NCI-H2227 treated with DMSO at 0.1 percent for 48 hours (cell line): ENCODE results near the gene IFI27.

ENCODE experiments used
- DNase-seq: peaks from one replicate; lab custom pipeline; 2025; lab: John Stamatoyannopoulos, UW

IFI27 gene

DNA sequence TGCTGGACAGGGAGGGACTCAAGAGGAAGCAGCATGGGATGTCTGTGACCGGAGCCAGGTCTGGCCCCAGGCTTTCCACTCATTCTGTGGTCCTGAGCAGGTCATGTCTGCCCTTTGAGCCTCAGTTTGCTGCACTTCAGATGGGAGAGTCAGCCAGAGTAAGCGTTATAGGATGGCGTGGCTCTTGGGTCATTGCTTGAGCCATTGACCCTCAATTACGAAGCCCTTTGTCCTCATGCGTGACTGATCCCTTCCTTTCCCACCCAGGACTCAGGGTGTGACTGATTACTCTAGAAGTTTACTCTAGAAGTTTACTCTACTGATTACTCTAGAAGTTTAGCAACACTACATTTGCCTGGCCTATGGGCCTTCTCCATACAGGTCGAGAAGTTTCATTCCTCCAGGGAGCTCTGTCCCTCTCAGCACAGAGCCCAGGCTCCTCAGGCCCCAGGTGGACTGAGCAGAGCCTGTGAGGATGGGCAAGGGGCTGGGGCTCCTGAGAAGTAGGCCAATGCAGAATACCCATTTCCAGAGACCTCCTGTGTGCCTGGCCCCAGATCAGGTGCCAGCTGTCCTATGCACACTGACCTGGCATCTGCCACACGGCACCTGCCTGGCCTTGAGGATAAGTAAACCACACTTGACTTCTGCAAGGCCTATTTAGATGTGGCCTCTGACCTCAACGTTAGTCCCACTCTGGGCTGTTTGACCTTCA, 7.6 kb upstream of the IFI27 start:
- DNase-seq, result no peak

DNA sequence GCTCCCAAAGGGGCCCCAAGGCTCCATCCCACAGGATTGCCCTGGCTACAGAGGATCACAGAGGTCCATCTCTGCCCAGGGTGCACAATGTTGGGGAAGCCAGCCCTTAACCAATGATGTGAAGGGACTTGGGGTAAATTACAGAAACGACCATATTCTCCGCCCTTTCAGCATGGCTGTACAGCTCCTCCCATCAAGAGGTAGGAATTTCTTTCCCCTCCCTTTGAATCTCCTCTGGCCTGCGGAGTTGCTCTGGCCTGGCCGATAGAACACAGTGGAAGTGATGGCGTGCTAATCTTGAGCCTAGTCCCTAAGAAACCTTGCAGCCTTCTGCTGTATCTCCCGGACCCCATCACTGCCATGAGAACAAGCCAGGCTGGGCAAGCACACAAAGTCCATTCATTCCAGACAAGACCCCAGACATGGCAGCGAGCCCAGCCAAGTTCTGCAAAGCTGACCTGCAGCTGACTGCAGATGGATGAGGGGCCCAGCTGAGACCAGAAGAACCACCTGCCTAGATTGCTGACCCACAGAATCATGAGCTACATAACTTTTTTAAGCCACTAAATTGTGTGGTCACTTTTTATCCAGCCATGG, 6.9 kb upstream of the IFI27 start:
- no peak for DNase-seq

DNA sequence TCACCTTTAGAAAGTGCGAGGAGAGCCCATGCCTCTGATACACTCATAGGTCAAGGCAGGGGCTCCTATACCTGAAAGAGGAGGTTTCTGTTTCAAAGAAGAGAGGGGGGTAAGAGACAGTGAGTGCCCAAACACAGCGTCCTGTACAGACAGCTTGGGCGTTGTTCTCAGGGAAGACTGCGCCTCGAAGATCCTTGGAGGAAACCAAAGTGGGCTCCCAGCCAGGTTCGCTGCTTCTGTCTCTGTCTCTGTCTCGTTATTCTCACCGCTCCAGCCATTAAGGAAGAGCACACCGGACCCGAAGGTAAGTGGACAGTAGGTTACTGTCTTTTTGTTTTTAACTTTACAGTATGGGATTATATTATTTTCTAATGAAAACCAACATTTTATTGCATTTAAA, 5.8 kb upstream of the IFI27 start:
- DNase-seq, result no peak

DNA sequence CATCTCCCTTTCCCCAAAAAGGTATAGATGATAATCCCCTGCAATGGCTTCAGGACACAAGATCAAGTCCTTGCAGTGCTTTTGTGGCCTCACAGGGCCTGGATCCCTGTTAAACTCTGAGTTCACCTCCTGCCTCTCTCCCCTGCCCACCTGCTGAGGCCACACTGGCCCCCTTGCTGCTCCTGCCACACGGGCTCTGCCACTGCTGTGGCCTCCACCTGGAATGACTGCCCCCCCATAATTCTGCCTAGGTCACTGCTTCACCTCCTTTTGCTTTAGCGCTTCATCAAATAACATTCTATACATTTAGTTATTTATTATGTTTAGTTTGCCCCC, 653 bp upstream of the IFI27 start:
- no peak for DNase-seq

DNA sequence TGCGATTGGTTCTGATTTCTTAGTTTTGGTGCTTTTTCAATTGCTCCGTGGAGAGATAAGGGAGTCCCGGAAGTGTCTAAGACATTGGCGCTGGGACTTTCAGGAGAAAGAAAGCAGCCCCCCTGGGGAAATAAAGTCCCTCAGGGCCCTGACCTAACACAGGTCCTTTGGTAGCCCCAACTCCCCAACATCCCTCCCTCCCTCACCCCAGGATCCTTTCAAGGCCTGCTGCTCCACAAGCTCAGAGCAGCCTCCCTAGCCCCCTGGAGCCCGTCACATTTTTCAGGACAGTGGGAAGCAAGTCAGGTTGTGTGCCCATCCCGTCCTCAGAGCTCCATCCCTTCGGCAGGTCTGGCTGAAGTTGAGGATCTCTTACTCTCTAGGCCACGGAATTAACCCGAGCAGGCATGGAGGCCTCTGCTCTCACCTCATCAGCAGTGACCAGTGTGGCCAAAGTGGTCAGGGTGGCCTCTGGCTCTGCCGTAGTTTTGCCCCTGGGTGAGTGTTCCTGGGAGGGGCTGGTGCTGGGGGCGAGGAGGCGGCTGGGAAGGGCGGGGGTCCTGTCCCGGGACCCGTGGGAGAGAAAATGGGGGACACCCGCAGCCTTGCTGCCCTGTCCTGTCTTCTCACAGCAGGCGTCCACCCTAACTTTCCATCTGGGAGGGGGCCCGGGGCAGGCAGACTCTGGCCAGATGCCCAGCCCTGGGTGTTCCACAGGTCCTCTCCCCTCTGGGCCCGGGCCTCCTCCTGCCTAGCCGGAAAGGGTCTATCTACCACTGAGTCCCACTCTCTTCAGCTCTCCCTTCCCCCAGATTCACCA, 950 bp downstream of the IFI27 start:
- no peak for DNase-seq

DNA sequence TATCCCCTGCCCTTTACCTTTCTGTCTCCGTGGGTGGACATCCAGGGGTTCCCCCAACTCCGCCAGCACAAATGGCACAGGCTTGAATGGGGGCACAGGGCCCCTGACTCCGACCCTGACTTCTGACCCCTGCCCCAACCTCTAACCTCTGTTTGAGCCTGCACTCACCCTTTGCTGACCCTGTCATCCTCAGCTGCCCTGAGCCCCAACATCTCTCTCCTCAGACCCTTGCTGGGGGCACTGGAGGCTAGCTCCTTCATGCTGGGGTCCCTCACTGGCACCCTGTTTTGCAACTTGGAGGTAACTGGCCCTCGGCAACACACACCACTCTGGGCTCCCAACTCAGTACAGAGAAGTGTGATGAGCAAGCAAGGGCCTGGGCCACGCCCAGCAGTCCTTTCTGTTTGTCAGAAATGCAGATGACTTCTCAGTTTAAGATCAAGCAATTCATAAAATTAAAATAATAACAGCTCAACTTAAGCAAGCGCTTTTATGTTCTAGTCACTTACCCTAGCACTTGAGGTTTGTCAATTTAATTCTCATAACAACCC, 2.1 kb downstream of the IFI27 start:
- DNase-seq, result no peak

DNA sequence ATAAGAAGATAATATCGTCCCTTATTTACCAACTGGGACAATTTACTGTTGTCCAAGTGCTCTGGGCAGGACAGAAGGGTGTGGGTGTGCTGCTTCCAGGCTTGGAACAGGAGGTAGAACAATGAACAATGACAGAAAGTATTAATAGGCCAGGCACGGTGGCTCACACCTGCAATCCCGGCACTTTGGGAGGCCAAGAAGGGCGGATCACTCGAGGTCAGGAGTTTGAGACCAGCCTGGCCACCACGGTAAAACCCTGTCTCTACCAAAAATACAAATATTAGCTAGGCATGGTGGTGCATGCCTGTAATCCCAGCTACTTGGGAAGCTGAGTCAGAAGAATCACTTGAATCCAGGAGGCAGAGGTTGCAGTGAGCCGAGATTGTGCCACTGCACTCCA, 2.5 kb downstream of the IFI27 start:
- DNase-seq, result no peak

DNA sequence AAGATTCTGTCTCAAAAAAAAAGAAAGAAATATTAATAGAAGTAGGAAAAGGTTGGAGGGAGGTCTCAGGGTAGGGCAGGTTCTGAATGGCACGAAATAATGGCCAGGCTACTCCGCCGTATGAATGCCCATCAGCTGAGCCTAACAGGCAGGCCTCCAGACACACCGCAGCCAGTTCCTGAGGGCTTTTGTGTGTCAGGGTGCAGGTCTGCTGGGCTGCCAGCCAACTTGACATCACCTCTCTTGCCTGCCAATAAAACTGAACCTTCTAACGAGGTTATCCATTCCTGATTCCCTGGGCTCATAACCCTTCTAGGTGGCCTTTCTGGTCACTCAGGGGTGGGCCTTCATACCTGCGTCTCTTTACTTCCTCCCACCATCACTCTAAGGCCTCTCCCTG, 3.0 kb downstream of the IFI27 start:
- DNase-seq, result no peak

DNA sequence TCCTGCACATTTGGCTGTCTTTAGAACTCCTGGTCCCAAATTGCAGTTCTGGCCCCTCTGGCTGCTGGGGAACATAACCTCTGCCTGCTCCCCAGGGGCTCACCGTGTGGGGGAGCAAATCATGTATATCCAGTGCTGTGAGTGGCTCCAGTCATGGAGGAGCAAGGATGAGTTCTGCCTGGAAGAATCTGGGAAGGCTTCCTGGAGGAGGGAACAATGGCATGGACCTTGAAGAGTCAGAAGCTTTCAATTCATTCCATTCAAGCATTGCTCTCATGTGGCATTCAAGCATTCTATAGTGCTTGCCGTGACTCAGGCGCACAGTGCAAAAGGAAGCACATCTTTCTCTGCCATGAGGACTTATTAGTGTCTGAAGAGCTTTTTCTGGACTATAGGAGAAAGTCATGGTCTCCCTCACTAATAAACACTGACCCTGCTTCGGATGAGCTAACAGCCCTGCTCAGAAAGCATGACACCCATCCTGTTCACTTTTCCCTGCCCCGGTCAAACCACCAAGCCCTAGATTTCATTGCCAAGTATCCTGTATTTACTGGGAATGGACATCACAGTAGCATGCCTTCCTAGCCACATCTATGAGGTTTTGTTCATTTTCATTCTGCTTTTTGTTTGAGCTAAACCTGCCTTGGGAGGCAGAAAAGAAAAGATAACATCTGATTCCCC, 3.5 kb downstream of the IFI27 start:
- no peak for DNase-seq

DNA sequence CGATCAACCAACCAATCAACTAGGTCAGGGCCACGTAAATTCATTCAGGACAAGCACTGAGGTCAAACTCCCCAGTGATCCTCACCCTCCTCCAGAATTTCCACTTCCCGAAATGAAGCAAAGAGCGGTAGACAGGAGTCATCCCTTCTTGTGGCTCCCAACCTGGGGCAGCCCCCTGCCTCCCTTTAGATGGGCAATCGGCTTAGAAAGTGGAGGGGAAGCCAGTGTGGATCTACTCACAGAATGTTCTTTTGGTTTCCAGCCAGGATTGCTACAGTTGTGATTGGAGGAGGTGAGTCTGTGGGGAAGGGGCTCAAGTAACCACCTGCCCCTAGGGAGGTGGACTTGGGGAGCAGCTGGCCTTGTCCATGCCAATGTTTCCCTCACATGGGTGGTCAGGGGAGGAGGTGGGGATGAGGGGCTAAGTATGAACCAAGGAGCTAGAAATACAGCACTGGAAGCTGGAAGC, 4.1 kb downstream of the IFI27 start:
- DNase-seq, result no peak

DNA sequence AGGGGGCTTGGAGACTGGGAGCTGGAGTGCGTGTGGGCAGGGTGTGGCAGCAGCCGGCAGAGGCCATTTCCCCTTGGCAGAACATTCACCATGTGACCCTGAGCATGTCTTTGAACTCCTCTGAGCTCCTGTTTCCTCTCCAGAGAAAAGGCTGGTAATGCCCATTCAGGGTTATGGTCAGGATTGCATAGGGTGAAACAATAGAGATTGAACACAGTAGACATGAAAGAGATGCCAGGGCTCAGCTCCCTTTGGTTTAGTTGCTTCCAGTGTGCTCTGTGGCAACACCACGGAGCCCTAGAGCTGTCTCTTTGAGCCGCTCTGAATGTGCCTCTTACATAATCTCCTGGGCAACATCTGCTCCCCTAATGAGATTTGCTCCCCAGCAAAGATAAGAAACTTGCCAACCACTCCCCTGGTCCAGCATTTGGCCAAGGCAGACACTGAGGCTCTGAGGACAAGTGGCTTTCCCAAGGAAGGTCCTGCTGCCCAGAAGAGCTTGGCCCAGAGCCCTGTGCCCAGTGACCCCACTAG, 4.6 kb downstream of the IFI27 start:
- no peak for DNase-seq

DNA sequence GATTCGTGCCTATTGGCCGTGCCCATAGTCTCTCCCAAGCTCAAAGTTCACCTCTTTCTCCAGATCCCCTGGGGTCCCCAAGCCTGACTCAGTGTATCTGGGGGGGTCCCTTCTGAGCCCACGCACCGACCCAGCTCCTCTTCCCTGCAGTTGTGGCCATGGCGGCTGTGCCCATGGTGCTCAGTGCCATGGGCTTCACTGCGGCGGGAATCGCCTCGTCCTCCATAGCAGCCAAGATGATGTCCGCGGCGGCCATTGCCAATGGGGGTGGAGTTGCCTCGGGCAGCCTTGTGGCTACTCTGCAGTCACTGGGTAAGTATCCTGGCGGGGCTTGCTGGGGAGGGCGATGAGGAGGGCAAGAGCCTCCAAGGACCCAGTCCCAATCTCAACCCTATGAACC, 5.1 kb downstream of the IFI27 start:
- no peak for DNase-seq

DNA sequence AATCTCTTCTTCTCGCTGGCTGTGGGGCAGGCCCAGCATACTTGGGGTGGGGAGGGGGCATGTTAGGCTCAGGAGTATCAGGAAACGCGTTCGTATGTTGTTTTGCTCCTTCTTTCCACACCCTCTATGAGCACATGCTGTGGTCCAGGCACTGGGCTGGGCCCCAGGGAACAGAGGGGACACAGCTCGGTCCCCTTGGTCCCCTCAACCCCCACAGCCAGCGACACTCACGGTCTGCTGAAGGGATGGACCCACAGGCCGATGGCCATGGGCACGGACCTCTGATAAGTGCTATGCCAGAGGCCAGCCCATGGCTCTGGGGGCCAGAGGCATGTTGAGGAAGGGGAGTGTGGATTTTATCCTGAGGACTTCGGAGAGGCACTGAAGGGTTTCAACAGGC, 6.2 kb downstream of the IFI27 start:
- no peak for DNase-seq

DNA sequence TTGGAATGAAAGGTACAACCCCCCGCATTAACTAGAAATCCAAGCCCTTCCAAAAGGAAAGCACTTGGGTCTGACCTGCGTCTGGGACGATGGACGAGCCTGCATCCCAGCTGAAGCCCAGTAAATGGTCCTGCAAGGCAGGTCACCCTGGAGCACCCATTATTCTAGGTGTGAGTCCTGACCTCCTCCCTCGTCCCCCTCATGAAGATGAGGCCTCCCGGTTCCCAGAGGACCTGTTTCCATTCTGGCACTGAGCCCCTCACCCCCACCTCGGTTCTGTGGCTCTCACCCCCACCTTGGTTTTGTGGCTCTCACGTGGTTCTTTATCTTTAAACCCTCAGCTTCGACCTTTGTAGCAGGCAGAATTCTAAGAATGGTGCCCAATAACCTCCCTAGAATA, 7.3 kb downstream of the IFI27 start:
- DNase-seq, result no peak

DNA sequence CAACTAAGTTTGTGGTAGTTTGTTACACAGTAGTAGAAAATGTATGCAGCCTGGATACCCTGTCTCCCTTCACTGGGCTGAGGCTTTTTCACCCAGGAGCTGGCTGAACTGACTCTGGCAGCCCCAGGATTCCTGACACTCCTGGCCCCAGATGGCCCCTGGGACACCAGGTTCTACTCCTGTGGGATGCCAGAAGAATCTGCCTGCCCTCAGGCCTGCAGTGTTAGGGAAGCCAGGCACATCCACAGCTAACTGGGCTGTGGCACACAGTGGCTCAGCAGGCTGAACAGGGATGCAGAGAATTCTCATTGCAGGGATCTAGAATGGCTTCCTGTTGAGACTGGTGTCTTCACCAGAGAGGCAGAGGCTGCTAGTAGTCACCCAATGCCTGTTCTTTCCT, 8.5 kb downstream of the IFI27 start:
- DNase-seq, result no peak

DNA sequence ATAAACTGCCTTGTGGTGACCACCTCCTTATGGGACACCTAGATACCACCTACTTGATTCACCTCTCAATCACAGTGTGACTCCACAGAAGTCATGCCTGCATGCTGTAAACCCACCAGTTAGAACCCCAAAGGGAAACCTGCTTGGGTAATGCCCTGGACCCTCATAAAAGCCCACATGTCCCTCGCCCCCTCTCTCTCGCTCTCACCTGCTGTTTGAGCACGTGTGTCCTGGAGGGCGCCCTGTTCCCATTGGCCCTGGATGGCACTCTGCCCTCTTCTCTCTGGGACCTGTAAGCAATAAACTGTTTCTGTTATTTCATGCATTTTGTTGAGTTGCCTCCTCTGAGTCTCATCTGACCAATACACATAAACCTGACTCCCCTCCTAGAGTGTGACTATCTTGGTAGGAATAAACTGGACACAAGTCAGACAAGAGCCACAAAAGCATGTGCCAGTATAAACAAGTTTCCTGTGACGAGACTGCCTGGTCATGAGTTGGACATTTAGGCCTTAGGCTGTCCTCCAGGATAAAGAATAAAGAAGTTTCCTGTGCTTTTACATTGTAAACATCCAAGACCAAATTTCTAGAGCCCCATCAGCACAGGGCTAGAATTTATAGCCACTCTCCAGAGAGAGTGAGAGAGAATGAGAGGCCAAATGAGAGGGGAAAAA, 10.3 kb downstream of the IFI27 start:
- DNase-seq, result no peak

DNA sequence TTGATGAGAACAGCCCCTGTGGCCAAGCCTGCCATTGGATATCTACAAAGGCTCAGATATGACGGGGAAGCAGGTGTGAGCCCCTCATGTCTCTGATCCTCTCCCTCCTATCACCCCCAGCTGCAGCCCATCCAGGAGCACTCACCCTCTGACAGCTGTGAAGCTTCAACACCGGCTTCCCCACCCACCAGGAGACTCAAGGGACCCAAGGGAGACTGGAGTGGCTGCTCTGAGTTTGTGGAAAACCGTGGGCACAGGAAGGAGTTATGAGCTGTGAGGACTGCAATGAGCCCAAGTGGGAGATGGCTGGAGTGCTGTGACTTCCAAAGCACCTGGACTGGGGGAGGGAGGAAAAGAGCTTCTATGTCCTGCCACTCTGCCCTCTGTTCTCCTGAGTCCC, 10.9 kb downstream of the IFI27 start:
- DNase-seq, result no peak

DNA sequence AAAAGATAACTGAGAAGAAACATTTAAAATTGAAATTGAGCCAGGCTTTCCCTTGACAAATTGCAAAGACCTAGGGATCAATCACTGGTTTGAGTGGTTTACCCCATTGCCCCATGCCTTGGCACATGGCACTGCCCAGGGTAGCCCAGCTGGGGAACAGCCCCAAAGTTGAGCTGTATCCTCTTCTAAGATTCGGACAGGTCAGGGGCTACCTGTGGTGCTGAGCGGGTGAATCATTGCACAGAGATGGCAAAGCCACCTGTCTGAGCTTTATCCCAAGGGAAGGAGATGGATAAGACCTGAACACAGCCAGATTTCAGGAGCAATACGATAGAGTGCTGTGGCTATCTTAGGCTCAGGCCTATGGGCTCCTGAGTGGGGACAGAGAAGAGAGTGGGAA, 11.9 kb downstream of the IFI27 start:
- DNase-seq, result no peak

DNA sequence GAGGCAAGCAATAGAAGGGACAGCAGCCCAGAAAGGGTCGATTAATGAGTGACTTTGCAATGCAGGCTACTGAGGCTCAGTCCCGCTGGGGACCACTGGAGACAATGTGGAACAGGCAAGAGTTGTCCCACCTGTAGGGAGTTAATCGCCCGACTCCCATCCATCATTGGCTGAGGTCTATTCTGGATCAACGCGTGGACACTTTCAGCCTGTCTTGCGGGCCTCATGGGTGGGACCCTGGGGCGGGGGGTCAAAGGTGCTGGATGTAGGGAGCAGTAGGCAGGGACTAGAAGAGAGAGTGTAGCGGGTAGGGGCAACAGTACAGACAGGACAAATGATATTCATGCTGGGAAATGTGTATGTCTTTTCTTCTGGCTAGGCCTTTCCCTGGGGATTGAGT, 12.8 kb downstream of the IFI27 start:
- no peak for DNase-seq

DNA sequence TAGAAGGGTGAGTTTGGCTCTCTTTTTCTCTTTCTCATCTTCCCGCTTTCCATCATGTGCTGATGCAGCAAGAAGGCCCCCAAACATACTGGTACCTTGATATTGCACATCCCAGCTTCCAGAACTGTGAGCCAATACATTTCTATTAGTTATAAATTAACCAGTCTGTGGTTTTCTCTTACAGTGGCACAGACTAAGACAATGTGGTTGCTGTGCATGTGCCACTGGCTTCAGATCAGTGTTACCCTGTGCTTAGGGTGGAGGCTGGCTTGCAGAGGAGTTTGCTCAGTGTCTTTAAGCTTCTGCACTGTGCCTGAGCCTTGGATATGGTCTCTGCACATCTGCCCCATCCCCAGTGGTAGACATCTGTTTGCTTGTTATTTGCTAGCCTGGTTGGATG, 13.3 kb downstream of the IFI27 start:
- DNase-seq, result no peak

DNA sequence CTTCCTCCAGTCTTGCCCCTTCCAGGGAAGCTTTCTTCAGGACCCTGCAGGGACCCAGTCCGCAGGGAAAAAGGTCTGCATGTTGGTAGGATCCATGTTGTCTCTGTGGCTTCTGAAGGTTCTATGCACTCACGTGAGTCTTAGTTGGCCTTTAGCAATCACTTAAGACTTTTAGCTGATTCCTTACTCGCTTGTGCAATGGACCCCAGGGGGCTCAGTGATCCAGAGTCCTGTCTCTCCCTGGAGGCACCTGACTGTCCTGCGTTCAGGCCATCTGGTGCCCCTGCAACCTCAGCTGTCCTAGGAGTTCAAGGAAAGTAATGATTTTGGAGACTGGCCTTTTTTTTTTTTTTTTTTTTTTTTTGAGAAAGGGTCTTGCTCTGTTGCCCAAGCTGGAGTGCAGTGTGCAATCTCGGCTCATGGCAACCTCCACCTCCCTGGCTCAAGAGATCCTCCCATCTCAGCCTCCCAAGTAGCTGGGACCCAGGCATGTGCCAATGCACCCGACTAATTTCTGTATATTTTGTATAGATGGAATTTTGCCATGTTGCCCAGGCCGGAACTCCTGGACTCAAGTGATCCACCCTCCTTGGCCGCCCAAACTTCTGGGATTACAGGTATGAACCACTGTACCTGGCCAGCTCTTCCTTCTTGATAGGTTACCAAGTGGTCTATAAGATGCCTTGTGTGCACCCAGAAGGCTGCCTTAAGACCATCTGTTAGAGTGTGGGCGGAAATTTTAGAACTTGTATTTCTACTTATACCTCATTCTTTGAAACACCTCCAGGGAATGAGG, 14.2 kb downstream of the IFI27 start:
- DNase-seq, result no peak
